ENCODE results near the gene TEX38.

GRCh38 chr1:46653405-46653958, 18.2 kb upstream of the TEX38 start:
- TF ChIP-seq, protein P1, sequence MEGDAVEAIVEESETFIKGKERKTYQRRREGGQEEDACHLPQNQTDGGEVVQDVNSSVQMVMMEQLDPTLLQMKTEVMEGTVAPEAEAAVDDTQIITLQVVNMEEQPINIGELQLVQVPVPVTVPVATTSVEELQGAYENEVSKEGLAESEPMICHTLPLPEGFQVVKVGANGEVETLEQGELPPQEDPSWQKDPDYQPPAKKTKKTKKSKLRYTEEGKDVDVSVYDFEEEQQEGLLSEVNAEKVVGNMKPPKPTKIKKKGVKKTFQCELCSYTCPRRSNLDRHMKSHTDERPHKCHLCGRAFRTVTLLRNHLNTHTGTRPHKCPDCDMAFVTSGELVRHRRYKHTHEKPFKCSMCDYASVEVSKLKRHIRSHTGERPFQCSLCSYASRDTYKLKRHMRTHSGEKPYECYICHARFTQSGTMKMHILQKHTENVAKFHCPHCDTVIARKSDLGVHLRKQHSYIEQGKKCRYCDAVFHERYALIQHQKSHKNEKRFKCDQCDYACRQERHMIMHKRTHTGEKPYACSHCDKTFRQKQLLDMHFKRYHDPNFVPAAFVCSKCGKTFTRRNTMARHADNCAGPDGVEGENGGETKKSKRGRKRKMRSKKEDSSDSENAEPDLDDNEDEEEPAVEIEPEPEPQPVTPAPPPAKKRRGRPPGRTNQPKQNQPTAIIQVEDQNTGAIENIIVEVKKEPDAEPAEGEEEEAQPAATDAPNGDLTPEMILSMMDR (IDR thresholded peaks at IDR 0.05) = no peak
- no peak for TF ChIP-seq POLR2AphosphoS5 (IDR thresholded peaks at IDR 0.05; ENCODE audit: low read depth, low read length)
- TF ChIP-seq, protein P2, sequence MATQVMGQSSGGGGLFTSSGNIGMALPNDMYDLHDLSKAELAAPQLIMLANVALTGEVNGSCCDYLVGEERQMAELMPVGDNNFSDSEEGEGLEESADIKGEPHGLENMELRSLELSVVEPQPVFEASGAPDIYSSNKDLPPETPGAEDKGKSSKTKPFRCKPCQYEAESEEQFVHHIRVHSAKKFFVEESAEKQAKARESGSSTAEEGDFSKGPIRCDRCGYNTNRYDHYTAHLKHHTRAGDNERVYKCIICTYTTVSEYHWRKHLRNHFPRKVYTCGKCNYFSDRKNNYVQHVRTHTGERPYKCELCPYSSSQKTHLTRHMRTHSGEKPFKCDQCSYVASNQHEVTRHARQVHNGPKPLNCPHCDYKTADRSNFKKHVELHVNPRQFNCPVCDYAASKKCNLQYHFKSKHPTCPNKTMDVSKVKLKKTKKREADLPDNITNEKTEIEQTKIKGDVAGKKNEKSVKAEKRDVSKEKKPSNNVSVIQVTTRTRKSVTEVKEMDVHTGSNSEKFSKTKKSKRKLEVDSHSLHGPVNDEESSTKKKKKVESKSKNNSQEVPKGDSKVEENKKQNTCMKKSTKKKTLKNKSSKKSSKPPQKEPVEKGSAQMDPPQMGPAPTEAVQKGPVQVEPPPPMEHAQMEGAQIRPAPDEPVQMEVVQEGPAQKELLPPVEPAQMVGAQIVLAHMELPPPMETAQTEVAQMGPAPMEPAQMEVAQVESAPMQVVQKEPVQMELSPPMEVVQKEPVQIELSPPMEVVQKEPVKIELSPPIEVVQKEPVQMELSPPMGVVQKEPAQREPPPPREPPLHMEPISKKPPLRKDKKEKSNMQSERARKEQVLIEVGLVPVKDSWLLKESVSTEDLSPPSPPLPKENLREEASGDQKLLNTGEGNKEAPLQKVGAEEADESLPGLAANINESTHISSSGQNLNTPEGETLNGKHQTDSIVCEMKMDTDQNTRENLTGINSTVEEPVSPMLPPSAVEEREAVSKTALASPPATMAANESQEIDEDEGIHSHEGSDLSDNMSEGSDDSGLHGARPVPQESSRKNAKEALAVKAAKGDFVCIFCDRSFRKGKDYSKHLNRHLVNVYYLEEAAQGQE (IDR thresholded peaks at IDR 0.05; ENCODE audit: insufficient read depth in 1 of 2, low read depth in 2 of 2, low read length in 1 of 2) = no peak
- TF ChIP-seq SIN3A (IDR thresholded peaks at IDR 0.05; ENCODE audit: borderline replicate concordance, insufficient read depth, low read depth, low read length) = no peak
- 0 out of 2 replicates have a peak, but pooled peaks have one; percentile 24 for TF ChIP-seq TCF7L2 (IDR thresholded peaks at IDR 0.05; ENCODE audit: low read depth, low read length)

All from Panc1 (cell line).